Aortic smooth muscle cell (primary cell): Measurements from ENCODE around the gene LEMD1. TPM values are rescaled to one million over a fixed set of nuclear protein-coding genes. Genes with fewer than 3 reads are reported as not detected.

ENCODE experiments used
- total RNA-seq: library from RNA; depleted of rRNA; stranded (reverse); fragments of >200 nt; gene quantifications from 2 replicates; pipeline ENCODE4 v1.2.3, GENCODE V29; 2014

LEMD1 gene
- not detected in 2 replicates for total RNA-seq

GRCh38 chr1:205421798-205422197 is at the start of gene LEMD1:
Gene LEMD1, minus strand, starts transcription at chr1:205422056. Its CDS starts 1,520 bp downstream, at chr1:205420536.

GRCh38 chr1:205455581-205456382 is 33.9 kb upstream of the LEMD1 start, which contains the start of gene BLACAT1:
Gene BLACAT1, minus strand, starts transcription at chr1:205456045.

GRCh38 chr1:205356440-205357139 is 65.3 kb downstream of the LEMD1 start, which contains the start of gene KLHDC8A:
Gene KLHDC8A, minus strand, starts transcription at chr1:205356922. Its CDS starts 13,318 bp downstream, at chr1:205343604.

Other genes with a start within 250 kb of the LEMD1 start
- gene DSTYK, start 210.4 kb downstream of the LEMD1 start, total RNA-seq = 16.5 and 18.5 TPM in 2 replicates
- gene TMCC2, start 194.1 kb downstream of the LEMD1 start, total RNA-seq = 0.53 and 0.68 TPM in 2 replicates
- gene NUAK2, start 100.3 kb downstream of the LEMD1 start, total RNA-seq = 2.0 and 2.5 TPM in 2 replicates
- not detected in 2 replicates for gene KLHDC8A, start 65.1 kb downstream of the LEMD1 start, total RNA-seq
- gene BLACAT1, start 34.0 kb upstream of the LEMD1 start, total RNA-seq = not detected in 2 replicates
- gene CDK18, start 82.6 kb upstream of the LEMD1 start, total RNA-seq = 0.26 and 0.31 TPM in 2 replicates
- gene ELK4, start 210.0 kb upstream of the LEMD1 start, total RNA-seq = 8.2 and 13.2 TPM in 2 replicates